SU-DHL-6 (cell line): ENCODE measurements around the gene ZNF174.

Source experiments
- EZH2phosphoT487 ChIP-seq: fragments of 200-600 bp; sonication (generic), shearing (Covaris generic); conservative IDR thresholded peaks from 2 replicates; pipeline ENCODE4 v1.6.1; 2018; ENCODE audit warnings: mild to moderate bottlenecking, antibody characterized with exemption, low read length, moderate library complexity, mixed read lengths
- TF ChIP-seq, protein P1 (sequence below): fragments of 200-600 bp; sonication (generic); IDR thresholded peaks from one replicate; pipeline ENCODE4 v1.5.1; 2017; ENCODE audit warnings: antibody characterized with exemption, mild to moderate bottlenecking, low read length, moderate library complexity; ENCODE audit not compliant: insufficient read depth, poor library complexity, severe bottlenecking

DNA sequence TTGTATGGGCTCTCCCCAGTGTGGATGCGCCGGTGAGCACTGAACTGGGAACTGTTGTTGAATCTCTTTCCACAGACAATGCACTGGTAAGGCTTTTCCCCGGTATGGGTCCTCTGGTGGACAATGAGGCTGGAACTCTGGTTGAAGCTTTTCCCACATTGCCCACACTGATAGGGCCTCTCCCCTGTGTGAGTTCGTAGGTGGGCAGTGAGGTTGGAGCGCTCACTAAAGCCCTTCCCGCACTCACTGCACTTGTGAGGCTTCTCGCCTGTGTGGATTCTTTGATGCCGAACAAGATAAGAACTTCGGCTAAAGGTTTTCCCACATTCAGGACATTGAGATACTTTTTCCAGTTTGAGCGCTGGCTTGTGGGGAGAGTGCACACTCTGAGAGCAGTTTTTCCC is 18.0 kb upstream of the ZNF174 start:
- TF ChIP-seq EZH2phosphoT487: no peak
- TF ChIP-seq, protein P1, sequence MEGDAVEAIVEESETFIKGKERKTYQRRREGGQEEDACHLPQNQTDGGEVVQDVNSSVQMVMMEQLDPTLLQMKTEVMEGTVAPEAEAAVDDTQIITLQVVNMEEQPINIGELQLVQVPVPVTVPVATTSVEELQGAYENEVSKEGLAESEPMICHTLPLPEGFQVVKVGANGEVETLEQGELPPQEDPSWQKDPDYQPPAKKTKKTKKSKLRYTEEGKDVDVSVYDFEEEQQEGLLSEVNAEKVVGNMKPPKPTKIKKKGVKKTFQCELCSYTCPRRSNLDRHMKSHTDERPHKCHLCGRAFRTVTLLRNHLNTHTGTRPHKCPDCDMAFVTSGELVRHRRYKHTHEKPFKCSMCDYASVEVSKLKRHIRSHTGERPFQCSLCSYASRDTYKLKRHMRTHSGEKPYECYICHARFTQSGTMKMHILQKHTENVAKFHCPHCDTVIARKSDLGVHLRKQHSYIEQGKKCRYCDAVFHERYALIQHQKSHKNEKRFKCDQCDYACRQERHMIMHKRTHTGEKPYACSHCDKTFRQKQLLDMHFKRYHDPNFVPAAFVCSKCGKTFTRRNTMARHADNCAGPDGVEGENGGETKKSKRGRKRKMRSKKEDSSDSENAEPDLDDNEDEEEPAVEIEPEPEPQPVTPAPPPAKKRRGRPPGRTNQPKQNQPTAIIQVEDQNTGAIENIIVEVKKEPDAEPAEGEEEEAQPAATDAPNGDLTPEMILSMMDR: no peak
